ENCODE measurements around the gene CYP26A1. TPM values are rescaled to one million over a fixed set of nuclear protein-coding genes. Genes with fewer than 3 reads are reported as not detected.

The CYP26A1 gene
- total RNA-seq, 1 experiment from 2014 or later: 0.17 TPM

GRCh38 chr10:93054486-93054885, 19.2 kb upstream of the CYP26A1 start:
- Histone ChIP-seq H3K9me3 (ENCODE audit: control insufficient read depth in 1 of 2, insufficient read depth in 1 of 2, low read depth in 1 of 2, low read length in 2 of 2) (no peaks in the 10 kb centered on the region), H3K4me3 (replicated peaks in 1 of 2; ENCODE audit: low read depth in 1 of 2, low read length in 2 of 2) (no peak overlapping the region), H3K9me2 (ENCODE audit: insufficient read depth) (no peaks in the 10 kb centered on the region), H3K79me2 (ENCODE audit: insufficient read depth, low read length) (no peaks in the 10 kb centered on the region), H4K20me1 (ENCODE audit: insufficient read depth) (no peaks in the 10 kb centered on the region), H3K4me1 (ENCODE audit: control insufficient read depth in 1 of 2, insufficient read depth in 2 of 2, low read length in 2 of 2) (no peaks in the 10 kb centered on the region), H3K36me3 (ENCODE audit: control insufficient read depth in 1 of 2, insufficient read depth in 2 of 2, low read length in 2 of 2) (no peaks in the 10 kb centered on the region), H3K4me2 (ENCODE audit: low read length) (no peak overlapping the region), H3K27ac (ENCODE audit: low read depth, low read length) (no peak overlapping the region), H3K9ac (ENCODE audit: low read length) (no peak overlapping the region), H3K27me3 (ENCODE audit: insufficient read depth, low read length) (no peaks in the 10 kb centered on the region), H2AFZ (ENCODE audit: low read depth, low read length, poor library complexity, severe bottlenecking) (no peak overlapping the region)
- DNase-seq (ENCODE audit: low read depth, low spot score) (no peak), ATAC-seq (no peak)
- ChIA-PET RAD21 (ENCODE audit: low non-redundant PET in 1 of 2, low total read pairs in 2 of 2, uncharacterized antibody in 2 of 2, unreplicated experiment in 2 of 2) (no interaction called here), CTCF (no interaction called here), POLR2A (no interaction called here)
- intact Hi-C loops (cut with micrococcal nuclease): no loop called here
- BruUV-seq (replicated peaks): no TSS peak
- no peak for TF ChIP-seq REST (IDR thresholded peaks at IDR 0.05; ENCODE audit: low read depth)
- TF ChIP-seq ELF1 (IDR thresholded peaks at IDR 0.05; ENCODE audit: borderline replicate concordance, low read depth): no peak

GRCh38 chr10:93058139-93058538, 15.6 kb upstream of the CYP26A1 start:
- no peaks in the 10 kb centered on the region for H4K20me1 ChIP-seq (ENCODE audit: insufficient read depth)
- no peak overlapping the region for H3K4me3 ChIP-seq (replicated peaks in 1 of 2; ENCODE audit: low read depth in 1 of 2, low read length in 2 of 2)
- no peak overlapping the region for H3K4me2 ChIP-seq (ENCODE audit: low read length)
- H3K79me2 ChIP-seq (ENCODE audit: insufficient read depth, low read length): no peaks in the 10 kb centered on the region
- intact Hi-C loops (cut with micrococcal nuclease): no loop called here
- no peaks in the 10 kb centered on the region for H3K36me3 ChIP-seq (ENCODE audit: control insufficient read depth in 1 of 2, insufficient read depth in 2 of 2, low read length in 2 of 2)
- H3K27me3 ChIP-seq (ENCODE audit: insufficient read depth, low read length): no peaks in the 10 kb centered on the region
- H3K4me1 ChIP-seq (ENCODE audit: control insufficient read depth in 1 of 2, insufficient read depth in 2 of 2, low read length in 2 of 2): no peaks in the 10 kb centered on the region
- ChIA-PET CTCF (no interaction called here), POLR2A (no interaction called here), RAD21 (ENCODE audit: low non-redundant PET in 1 of 2, low total read pairs in 2 of 2, uncharacterized antibody in 2 of 2, unreplicated experiment in 2 of 2) (no interaction called here)
- H3K9me2 ChIP-seq (ENCODE audit: insufficient read depth): no peaks in the 10 kb centered on the region
- no peak overlapping the region for H3K9ac ChIP-seq (ENCODE audit: low read length)
- no TSS peak for BruUV-seq (replicated peaks)
- no peak overlapping the region for H3K27ac ChIP-seq (ENCODE audit: low read depth, low read length)
- ATAC-seq (no peak), DNase-seq (ENCODE audit: low read depth, low spot score) (no peak)
- no peak for TF ChIP-seq SRF (IDR thresholded peaks at IDR 0.05; ENCODE audit: low read depth)
- H3K9me3 ChIP-seq (ENCODE audit: control insufficient read depth in 1 of 2, insufficient read depth in 1 of 2, low read depth in 1 of 2, low read length in 2 of 2): no peaks in the 10 kb centered on the region
- H2AFZ ChIP-seq (ENCODE audit: low read depth, low read length, poor library complexity, severe bottlenecking): no peak overlapping the region
